Liver (tissue), 9 donors: Measurements from ENCODE around the gene GPR179. TPM values are rescaled to one million over a fixed set of nuclear protein-coding genes. Genes with fewer than 3 reads are reported as not detected.
"Not testable (repeated sequence)": the region's sequence is repeated elsewhere in the genome, so short reads cannot be mapped to it uniquely, and the experiment has no call there.

Experiments used
- DNase-seq: peaks from one replicate; pipeline ENCODE4 v3.0.0-alpha.2; 2017; ENCODE audit warnings: low spot score
- H3K27ac ChIP-seq, 2 donors: one replicate each; pipeline ENCODE4 v1.7.0; 2013; ENCODE audit warnings: inconsistent platforms in 2 of 2, low read length in 2 of 2, control low read depth in 1 of 2, low read depth in 1 of 2, mild to moderate bottlenecking in 1 of 2
- H3K27me3 ChIP-seq, 4 donors: one replicate each; pipeline versions ENCODE4 v1.6.1 to v1.7.0; 2013; ENCODE audit warnings: low read length in 3 of 4, inconsistent platforms in 1 of 4, mild to moderate bottlenecking in 1 of 4, moderate library complexity in 1 of 4; ENCODE audit not compliant: control insufficient read depth in 4 of 4, insufficient read depth in 4 of 4
- H3K36me3 ChIP-seq, 4 donors: one replicate each; pipeline versions ENCODE4 v1.6.1 to v1.7.0; 2013; ENCODE audit warnings: low read length in 3 of 4, mild to moderate bottlenecking in 3 of 4, low read depth in 1 of 4, moderate library complexity in 1 of 4; ENCODE audit not compliant: control insufficient read depth in 4 of 4, insufficient read depth in 3 of 4
- H3K4me1 ChIP-seq, 4 donors: one replicate each; pipeline versions ENCODE4 v1.6.1 to v1.7.0; 2013; ENCODE audit warnings: low read length in 3 of 4, mild to moderate bottlenecking in 3 of 4, moderate library complexity in 1 of 4; ENCODE audit not compliant: control insufficient read depth in 4 of 4, insufficient read depth in 4 of 4
- H3K4me3 ChIP-seq, 3 donors: one replicate each; pipeline versions ENCODE4 v1.6.1 to v1.7.0; 2013; ENCODE audit warnings: low read length in 3 of 3, control low read depth in 1 of 3, low read depth in 1 of 3, mild to moderate bottlenecking in 1 of 3
- H3K9ac ChIP-seq, 2 donors: one replicate each; pipeline ENCODE4 v1.7.0; 2013; ENCODE audit warnings: low read length in 2 of 2, mild to moderate bottlenecking in 2 of 2, moderate library complexity in 2 of 2, control low read depth in 1 of 2, low read depth in 1 of 2
- H3K9me3 ChIP-seq, 4 donors: one replicate each; pipeline versions ENCODE4 v1.6.1 to v1.7.0; 2013; ENCODE audit warnings: low read length in 3 of 4; ENCODE audit not compliant: control insufficient read depth in 4 of 4
- EGR1 ChIP-seq, 2 donors: IDR thresholded peaks; 2 replicates each; pipeline ENCODE4 v1.6.1; 2016 to 2018; ENCODE audit warnings: antibody characterized with exemption in 2 of 2, low read depth in 2 of 2
- GABPA ChIP-seq, 2 donors: IDR thresholded peaks in 1 of 2; conservative IDR thresholded peaks in 1 of 2; 2 replicates each; pipeline ENCODE4 v1.6.1; 2016; ENCODE audit warnings: antibody characterized with exemption in 2 of 2, mild to moderate bottlenecking in 1 of 2, moderate library complexity in 1 of 2
- HNF4A ChIP-seq, 2 donors: conservative IDR thresholded peaks; 2 replicates each; pipeline ENCODE4 v1.6.1; 2016; ENCODE audit warnings: antibody characterized with exemption in 2 of 2, mild to moderate bottlenecking in 2 of 2
- MAX ChIP-seq: IDR thresholded peaks from 2 replicates; pipeline ENCODE4 v1.6.1; 2016; ENCODE audit warnings: antibody characterized with exemption
- NR2F2 ChIP-seq: IDR thresholded peaks from 2 replicates; pipeline ENCODE4 v1.6.1; 2016; ENCODE audit warnings: antibody characterized with exemption
- RAD21 ChIP-seq, 2 donors: IDR thresholded peaks; 2 replicates each; pipeline ENCODE4 v1.6.1; 2016; ENCODE audit warnings: antibody characterized with exemption in 2 of 2, mild to moderate bottlenecking in 2 of 2
- RXRA ChIP-seq, 2 donors: IDR thresholded peaks; 2 replicates each; pipeline ENCODE4 v1.6.1; 2017 to 2018; ENCODE audit warnings: antibody characterized with exemption in 2 of 2, mild to moderate bottlenecking in 1 of 2
- SP1 ChIP-seq: IDR thresholded peaks from 2 replicates; pipeline ENCODE4 v1.6.1; 2018; ENCODE audit warnings: antibody characterized with exemption, mild to moderate bottlenecking
- YY1 ChIP-seq: IDR thresholded peaks from 2 replicates; pipeline ENCODE4 v1.6.1; 2016; ENCODE audit warnings: antibody characterized with exemption, mild to moderate bottlenecking
- WGBS: extraction: QIAGEN DNeasy Blood & Tissue Kit; methylation state at CpG from one replicate; pipeline ENCODE4 v1.1.7; 2013; 5-methylcytosine and 5-hydroxymethylcytosine counted together
- polyA plus RNA-seq, 2 donors: library from polyadenylated mRNA; stranded (reverse) in 1 of 2; unstranded in 1 of 2; fragments of 200-250 nt in 1 of 2; fragments of >200 nt in 1 of 2; fragmentation: Nextera tagmentation in 1 of 2; extraction: Ambion mirVana in 1 of 2; gene quantifications; one replicate each; pipeline versions ENCODE4 v1.2.1 to v1.2.3, GENCODE V29; 2013 to 2015
- total RNA-seq, 2 donors: library from RNA; depleted of rRNA; stranded (reverse); fragments of >200 nt; gene quantifications; one replicate each; pipeline ENCODE4 v1.2.3, GENCODE V29; 2014
- TF ChIP-seq, protein P1 (sequence below): IDR thresholded peaks from 2 replicates; pipeline ENCODE4 v1.6.1; 2016; ENCODE audit warnings: antibody characterized with exemption
- TF ChIP-seq, protein P2 (sequence below): IDR thresholded peaks from 2 replicates; pipeline ENCODE4 v1.6.1; 2016; ENCODE audit warnings: antibody characterized with exemption
- donor health status: healthy.
- donor health status: healthy.
- donor health status: healthy.
- donor health status: healthy.
- donor health status: healthy.

The GPR179 gene
- total and polyA plus RNA-seq, 4 donors, result under 0.01 to 0.05 (median 0.01) TPM; not detected in 1

- Histone ChIP-seq H3K4me3 (peak within 1 kb of the TSS; percentile 58 to 80 (median 79)), H3K9ac (peak within 1 kb of the TSS; percentile 19 to 74), H3K27ac (peak within 1 kb of the TSS; percentile 61 to 63)
- not testable (repeated sequence) for H3K36me3 ChIP-seq, H3K27me3 ChIP-seq, H3K9me3 ChIP-seq, H3K4me1 ChIP-seq
- DNase-seq, result peak; percentile 96
- WGBS, result under 1% methylated on average over 48 of the region's 48 CpGs
- TF ChIP-seq HNF4A (conservative IDR thresholded peaks at IDR 0.05) (peak; percentile 18 to 54), GABPA (IDR thresholded peaks at IDR 0.05 in 1 of 2, conservative IDR thresholded peaks at IDR 0.05 in 1 of 2) (peak in 1 of 2 donors; percentile 60), NR2F2 (peak; percentile 9), RXRA (IDR thresholded peaks at IDR 0.05) (peak; percentile 38 to 67), SP1 (peak; percentile 88), YY1 (peak; percentile 97), RAD21 (IDR thresholded peaks at IDR 0.05) (peak in 1 of 2 donors; percentile 13), EGR1 (IDR thresholded peaks at IDR 0.05; ENCODE audit: low read depth in 2 of 2) (peak in 1 of 2 donors; percentile 27), MAX (peak; percentile 98)
- TF ChIP-seq, protein P1, sequence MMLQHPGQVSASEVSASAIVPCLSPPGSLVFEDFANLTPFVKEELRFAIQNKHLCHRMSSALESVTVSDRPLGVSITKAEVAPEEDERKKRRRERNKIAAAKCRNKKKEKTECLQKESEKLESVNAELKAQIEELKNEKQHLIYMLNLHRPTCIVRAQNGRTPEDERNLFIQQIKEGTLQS, result peak; percentile 35
- TF ChIP-seq, protein P2, sequence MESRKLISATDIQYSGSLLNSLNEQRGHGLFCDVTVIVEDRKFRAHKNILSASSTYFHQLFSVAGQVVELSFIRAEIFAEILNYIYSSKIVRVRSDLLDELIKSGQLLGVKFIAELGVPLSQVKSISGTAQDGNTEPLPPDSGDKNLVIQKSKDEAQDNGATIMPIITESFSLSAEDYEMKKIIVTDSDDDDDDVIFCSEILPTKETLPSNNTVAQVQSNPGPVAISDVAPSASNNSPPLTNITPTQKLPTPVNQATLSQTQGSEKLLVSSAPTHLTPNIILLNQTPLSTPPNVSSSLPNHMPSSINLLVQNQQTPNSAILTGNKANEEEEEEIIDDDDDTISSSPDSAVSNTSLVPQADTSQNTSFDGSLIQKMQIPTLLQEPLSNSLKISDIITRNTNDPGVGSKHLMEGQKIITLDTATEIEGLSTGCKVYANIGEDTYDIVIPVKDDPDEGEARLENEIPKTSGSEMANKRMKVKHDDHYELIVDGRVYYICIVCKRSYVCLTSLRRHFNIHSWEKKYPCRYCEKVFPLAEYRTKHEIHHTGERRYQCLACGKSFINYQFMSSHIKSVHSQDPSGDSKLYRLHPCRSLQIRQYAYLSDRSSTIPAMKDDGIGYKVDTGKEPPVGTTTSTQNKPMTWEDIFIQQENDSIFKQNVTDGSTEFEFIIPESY, result peak; percentile 72
Observed at GRCh38 chr17:38296834-38297517, 46.8 kb downstream of the GPR179 start, which contains the start of gene MRPL45. Gene MRPL45, plus strand, starts transcription at chr17:38297168. Its CDS starts 16 bp downstream, at chr17:38297184.

DNA sequence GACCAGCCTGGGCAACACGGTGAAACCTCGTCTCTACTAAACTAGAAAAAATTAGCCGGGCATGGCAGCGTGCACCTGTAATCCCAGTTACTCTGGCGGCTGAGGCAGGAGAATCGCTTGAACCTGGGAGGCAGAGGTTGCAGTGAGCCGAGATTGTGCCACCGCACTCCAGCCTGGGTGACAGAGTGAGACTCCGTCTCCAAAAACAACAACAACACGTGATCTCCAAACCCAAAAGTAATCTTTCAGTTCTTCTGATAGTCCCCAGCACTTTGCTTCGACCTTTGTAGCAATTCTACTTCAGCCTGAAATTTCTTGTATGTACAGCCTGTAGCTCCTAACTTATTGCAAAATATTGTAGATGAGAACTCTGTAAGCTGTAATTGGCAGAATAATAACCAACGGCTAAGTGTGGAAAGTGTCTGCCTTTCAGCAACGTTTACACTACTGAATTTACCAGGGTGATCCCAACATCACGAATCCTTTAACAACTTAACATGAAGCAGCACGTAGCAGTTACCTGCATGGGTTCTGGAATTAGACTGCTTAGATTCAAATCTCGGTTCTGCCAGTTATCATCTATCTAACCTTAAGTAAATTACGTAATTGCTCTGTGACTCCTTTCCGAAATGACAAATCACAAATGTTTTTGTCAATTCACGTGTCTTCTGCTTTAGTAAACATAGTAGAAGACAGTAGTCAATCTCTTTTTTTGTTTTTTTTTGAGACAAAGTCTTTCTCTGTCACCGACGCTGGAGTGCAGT is 48.0 kb downstream of the GPR179 start:
- TF ChIP-seq SP1, result peak; percentile 6
- not testable (repeated sequence) for DNase-seq, H3K27me3 ChIP-seq, H3K36me3 ChIP-seq, H3K4me1 ChIP-seq, H3K9me3 ChIP-seq, H3K4me3 ChIP-seq, H3K9ac ChIP-seq
- H3K27ac ChIP-seq, result peak overlapping the region; percentile 32 to 51
- WGBS, result 45% methylated on average over 21 of the region's 21 CpGs

- not testable (repeated sequence) for DNase-seq, H3K9me3 ChIP-seq, H3K4me1 ChIP-seq, H3K27me3 ChIP-seq, H3K9ac ChIP-seq, H3K27ac ChIP-seq, H3K36me3 ChIP-seq, H3K4me3 ChIP-seq
- 88% methylated on average over 1 of the region's 1 CpG for WGBS
Observed at GRCh38 chr17:38289760-38290159, 54.0 kb downstream of the GPR179 start.
